Dendritic cell treated with granulocyte-macrophage colony-stimulating factor and Interleukin-4, amounts not matched to agents 40 ng/mL and 50 ng/mL, for 4 days (primary cell): Measurements from ENCODE around the gene ZNF324B.
"Not testable (repeated sequence)": the region's sequence is repeated elsewhere in the genome, so short reads cannot be mapped to it uniquely, and the experiment has no call there.

Source experiments
- H3K27ac Mint-ChIP-seq: one replicate; pipeline ENCODE4 v1.8.0; 2022; ENCODE audit warnings: mild to moderate bottlenecking, mixed read lengths
- H3K27me3 Mint-ChIP-seq: one replicate; pipeline ENCODE4 v1.8.0; 2022; ENCODE audit warnings: mild to moderate bottlenecking, mixed read lengths
- H3K36me3 Mint-ChIP-seq: one replicate; pipeline ENCODE4 v1.8.0; 2022; ENCODE audit warnings: low read depth, mixed read lengths
- H3K4me1 Mint-ChIP-seq: one replicate; pipeline ENCODE4 v1.8.0; 2022; ENCODE audit warnings: low read depth, mixed read lengths
- H3K4me3 Mint-ChIP-seq: one replicate; pipeline ENCODE4 v1.8.0; 2022; ENCODE audit warnings: mild to moderate bottlenecking, moderate library complexity, mixed read lengths
- H3K9me3 Mint-ChIP-seq: one replicate; pipeline ENCODE4 v1.8.0; 2022; ENCODE audit warnings: mixed read lengths
- intact Hi-C: fragments of 100-400 bp; cut with micrococcal nuclease; formaldehyde crosslinking; loops from one replicate; pipeline ENCODE4 v1.15.0; 2022

Gene ZNF324B

DNA sequence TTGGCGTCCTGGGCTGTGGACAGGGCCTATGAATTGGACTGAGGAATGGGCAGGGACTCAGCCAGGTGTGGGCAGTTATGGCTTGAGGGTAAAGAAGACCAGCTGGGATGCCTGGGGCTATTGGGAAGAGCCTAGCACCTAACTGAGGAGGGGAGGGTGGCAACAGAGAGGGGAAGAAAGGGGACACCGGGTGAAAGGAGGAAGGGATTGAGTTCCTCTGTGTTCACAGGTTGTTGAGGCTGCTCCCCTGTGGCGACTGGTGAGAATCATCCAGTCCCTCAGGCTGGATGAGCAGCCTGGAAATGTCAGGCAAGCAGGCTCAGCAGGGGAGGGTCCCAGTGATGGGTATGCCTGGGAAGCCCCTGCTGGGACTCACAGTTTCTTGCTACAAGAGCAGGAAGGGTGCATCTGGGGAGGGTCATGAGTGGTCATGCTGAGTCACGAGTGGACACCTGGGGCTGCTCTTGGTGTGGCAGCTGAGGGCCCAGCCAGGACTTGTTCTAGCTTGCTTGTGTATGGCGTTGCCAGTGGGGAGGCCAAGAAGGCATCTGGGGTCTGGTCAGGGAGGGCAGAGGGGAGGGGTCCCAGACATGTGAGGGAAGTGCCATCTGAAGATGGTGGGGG, 16.9 kb downstream of the ZNF324B start:
- peaks cover 26% of the 10 kb centered on the region for H3K4me1 Mint-ChIP-seq
- H3K9me3 Mint-ChIP-seq = no peaks in the 10 kb centered on the region
- H3K27me3 Mint-ChIP-seq = no peaks in the 10 kb centered on the region
- H3K4me3 Mint-ChIP-seq = peak overlapping the region; percentile 76
- intact Hi-C loops = no loop called here
- H3K27ac Mint-ChIP-seq = no peak overlapping the region
- H3K36me3 Mint-ChIP-seq = peaks cover 44% of the 10 kb centered on the region

DNA sequence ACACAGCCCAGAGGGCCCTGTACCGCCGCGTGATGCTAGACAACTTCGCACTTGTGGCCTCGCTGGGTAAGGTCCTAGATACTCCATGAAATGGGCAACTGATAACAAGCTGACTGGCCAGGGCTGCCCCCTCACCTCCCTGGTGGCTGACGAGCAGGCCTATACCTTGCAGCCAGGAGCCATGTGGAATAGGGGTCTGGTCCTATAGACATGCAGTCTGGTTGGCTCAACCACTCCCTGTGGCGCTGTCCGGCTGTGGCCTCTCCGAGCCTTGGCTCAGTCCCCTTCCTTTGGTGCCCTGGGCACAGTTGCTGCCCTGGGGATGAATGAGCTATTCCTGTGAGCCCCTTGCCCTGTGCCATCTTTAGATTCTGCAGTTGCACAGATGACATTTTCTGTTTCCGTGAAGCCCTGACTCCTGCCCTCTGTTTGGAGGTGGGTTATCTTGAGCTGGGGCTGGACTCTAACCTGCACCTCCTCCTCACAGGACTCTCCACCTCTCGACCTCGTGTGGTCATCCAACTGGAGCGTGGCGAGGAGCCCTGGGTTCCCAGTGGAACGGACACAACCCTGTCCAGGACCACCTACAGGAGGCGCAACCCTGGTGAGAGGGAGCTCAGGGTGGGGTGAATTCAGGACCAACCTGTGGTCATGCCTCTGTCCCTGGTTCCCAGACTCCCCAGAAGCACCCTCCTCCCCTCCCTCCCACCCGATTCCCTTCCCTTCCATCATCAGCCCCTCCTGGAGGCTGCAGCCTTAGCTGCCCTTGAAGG, 18.0 kb downstream of the ZNF324B start:
- peaks cover 52% of the 10 kb centered on the region for H3K36me3 Mint-ChIP-seq

GRCh38 chr19:58470837-58471543, 19.6 kb downstream of the ZNF324B start:
- peaks cover 57% of the 10 kb centered on the region for H3K36me3 Mint-ChIP-seq
- H3K4me3 Mint-ChIP-seq, H3K27ac Mint-ChIP-seq, H3K9me3 Mint-ChIP-seq, H3K27me3 Mint-ChIP-seq, intact Hi-C loops: not testable (repeated sequence)
- peaks cover 41% of the 10 kb centered on the region for H3K4me1 Mint-ChIP-seq

More for the DNA sequence above, 18.0 kb downstream of the ZNF324B start:
- H3K4me3 Mint-ChIP-seq = no peak overlapping the region
- H3K27ac Mint-ChIP-seq = no peak overlapping the region
- no peaks in the 10 kb centered on the region for H3K9me3 Mint-ChIP-seq
- H3K4me1 Mint-ChIP-seq = peaks cover 29% of the 10 kb centered on the region
- no peaks in the 10 kb centered on the region for H3K27me3 Mint-ChIP-seq
- intact Hi-C loops = no loop called here

GRCh38 chr19:58471736-58472135, 20.3 kb downstream of the ZNF324B start:
- intact Hi-C loops = no loop called here
- no peak overlapping the region for H3K4me3 Mint-ChIP-seq
- H3K27me3 Mint-ChIP-seq = no peaks in the 10 kb centered on the region
- no peak overlapping the region for H3K27ac Mint-ChIP-seq
- peaks cover 58% of the 10 kb centered on the region for H3K36me3 Mint-ChIP-seq
- H3K4me1 Mint-ChIP-seq = peaks cover 39% of the 10 kb centered on the region
- no peaks in the 10 kb centered on the region for H3K9me3 Mint-ChIP-seq

- intact Hi-C loops = no loop called here
- H3K27ac Mint-ChIP-seq = no peak overlapping the region
- no peaks in the 10 kb centered on the region for H3K27me3 Mint-ChIP-seq
- H3K9me3 Mint-ChIP-seq = no peaks in the 10 kb centered on the region
- no peak overlapping the region for H3K4me3 Mint-ChIP-seq
- H3K4me1 Mint-ChIP-seq = peaks cover 33% of the 10 kb centered on the region
- peaks cover 70% of the 10 kb centered on the region for H3K36me3 Mint-ChIP-seq
These were observed 22.4 kb downstream of the ZNF324B start for GRCh38 chr19:58473775-58474174.

- Mint-ChIP-seq H3K36me3 (peaks cover 72% of the 10 kb centered on the region), H3K27me3 (no peaks in the 10 kb centered on the region), H3K27ac (no peak overlapping the region)
These were observed 23.0 kb downstream of the ZNF324B start for GRCh38 chr19:58474291-58474996.

DNA sequence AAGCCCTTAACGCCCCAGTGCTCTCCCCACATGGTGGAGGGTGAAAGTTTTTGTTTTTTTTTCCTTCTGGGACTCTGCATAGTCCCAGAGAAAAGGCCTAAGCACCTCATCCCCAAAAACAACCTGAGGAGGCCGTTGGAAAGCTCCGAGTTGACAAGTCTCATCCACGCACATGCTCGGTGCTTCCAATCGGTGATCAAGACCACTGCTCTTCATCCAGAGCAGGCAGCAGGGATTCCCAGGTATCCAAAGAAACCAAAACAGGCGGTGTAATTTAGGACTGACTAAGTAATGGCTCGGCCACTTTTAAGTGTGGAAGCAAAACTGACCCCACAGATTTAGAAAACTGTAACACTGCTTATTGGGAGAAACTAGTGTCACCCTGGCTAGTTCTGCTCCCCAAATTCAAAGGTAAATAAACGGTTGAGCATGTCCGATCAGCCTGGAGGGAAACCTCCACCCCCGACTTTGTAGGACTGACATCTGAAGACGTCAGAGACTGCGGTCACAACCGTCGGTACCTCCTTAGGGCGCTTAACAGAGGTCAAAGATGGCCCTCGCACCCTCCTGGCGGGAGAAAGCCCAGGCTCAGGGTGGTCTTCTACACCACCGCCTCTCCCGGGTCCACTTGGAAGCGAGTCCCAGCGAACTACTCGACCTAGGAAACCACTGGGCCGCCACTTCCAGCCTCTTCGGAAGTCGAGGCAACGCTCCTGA, 23.7 kb downstream of the ZNF324B start:
- H3K4me3 Mint-ChIP-seq = peak overlapping the region; percentile 92
- intact Hi-C loops = loop anchor here (5.0 kb wide), 1 partner anchor 148 kb away; the partner anchor contains the start of gene ZSCAN22
- no peaks in the 10 kb centered on the region for H3K27me3 Mint-ChIP-seq
- peaks cover 26% of the 10 kb centered on the region for H3K4me1 Mint-ChIP-seq
- H3K27ac Mint-ChIP-seq = peak overlapping the region; percentile 97
- peaks cover 72% of the 10 kb centered on the region for H3K36me3 Mint-ChIP-seq
- no peaks in the 10 kb centered on the region for H3K9me3 Mint-ChIP-seq

More at GRCh38 chr19:58474291-58474996, 23.0 kb downstream of the ZNF324B start:
- no peaks in the 10 kb centered on the region for H3K9me3 Mint-ChIP-seq
- intact Hi-C loops = no loop called here
- H3K4me1 Mint-ChIP-seq = peaks cover 26% of the 10 kb centered on the region
- no peak overlapping the region for H3K4me3 Mint-ChIP-seq

DNA sequence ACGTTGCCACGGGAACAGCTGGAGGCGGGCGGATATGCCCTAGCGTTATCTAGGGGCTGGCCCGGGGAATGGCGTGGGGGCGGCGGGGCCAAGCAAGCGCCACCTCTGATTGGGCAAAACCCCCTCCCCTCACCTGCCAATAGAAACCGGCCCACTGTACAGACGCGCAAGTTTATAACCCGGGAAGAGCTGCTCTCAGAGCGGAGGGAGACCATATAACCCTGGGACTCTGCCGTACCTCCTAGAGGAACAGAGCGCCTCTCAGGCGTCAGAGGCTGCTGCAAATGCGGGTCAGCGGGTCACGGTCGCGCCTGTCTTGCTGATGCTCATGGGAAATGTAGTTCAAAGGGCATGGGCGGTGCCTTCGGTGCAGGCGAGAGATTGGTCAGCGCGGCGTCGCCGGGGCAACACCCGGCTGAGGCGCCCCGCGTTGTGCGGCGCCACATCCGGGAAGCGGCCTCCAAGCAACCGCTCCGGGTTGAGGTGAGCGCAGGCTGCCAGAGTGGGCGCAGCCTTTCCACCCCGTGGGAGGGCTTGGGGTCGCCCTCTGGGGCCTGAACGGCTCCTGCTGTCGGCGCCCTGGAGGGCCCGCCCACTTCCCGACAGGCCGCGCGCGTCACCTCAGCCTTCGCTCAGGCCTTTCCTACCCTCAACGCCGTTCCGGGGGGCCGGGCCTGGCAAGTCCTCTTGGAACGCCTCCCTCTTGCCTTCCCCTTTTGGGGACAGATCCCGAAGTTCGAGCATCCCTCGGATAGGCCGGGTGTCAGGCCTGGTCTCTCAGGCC, 24.5 kb downstream of the ZNF324B start, which contains the start of gene ZNF446:
ZNF446 (plus strand) TSS at position 639 of the 784 bp plus-strand sequence. CDS start 867 bp downstream, outside the sequence.
- no peaks in the 10 kb centered on the region for H3K27me3 Mint-ChIP-seq
- intact Hi-C loops = loop anchor here (1.0 to 5.0 kb wide), 2 partner anchors 9 to 149 kb away; partner anchors contain the start of genes ZNF324 and ZSCAN22
- no peaks in the 10 kb centered on the region for H3K9me3 Mint-ChIP-seq
- H3K4me1 Mint-ChIP-seq = peaks cover 26% of the 10 kb centered on the region
- peak within 1 kb of the TSS; percentile 92 for H3K4me3 Mint-ChIP-seq
- H3K36me3 Mint-ChIP-seq = peaks cover 72% of the 10 kb centered on the region
- peak within 1 kb of the TSS; percentile 97 for H3K27ac Mint-ChIP-seq

GRCh38 chr19:58476498-58477015, 25.1 kb downstream of the ZNF324B start:
- peak overlapping the region; percentile 97 for H3K27ac Mint-ChIP-seq
- H3K27me3 Mint-ChIP-seq = no peaks in the 10 kb centered on the region
- no peaks in the 10 kb centered on the region for H3K9me3 Mint-ChIP-seq
- intact Hi-C loops = loop anchor here (1.0 to 5.0 kb wide), 2 partner anchors 9 to 149 kb away; partner anchors contain the start of genes ZNF324 and ZSCAN22
- H3K4me3 Mint-ChIP-seq = peak overlapping the region; percentile 92
- peaks cover 70% of the 10 kb centered on the region for H3K36me3 Mint-ChIP-seq
- peaks cover 26% of the 10 kb centered on the region for H3K4me1 Mint-ChIP-seq

GRCh38 chr19:58477130-58477529, 25.7 kb downstream of the ZNF324B start:
- Mint-ChIP-seq H3K27me3 (no peaks in the 10 kb centered on the region), H3K4me3 (peak overlapping the region; percentile 92)
- intact Hi-C loops = loop anchor here (5.0 kb wide), 1 partner anchor 150 kb away; the partner anchor contains the start of gene ZSCAN22

GRCh38 chr19:58477871-58478270, 26.4 kb downstream of the ZNF324B start:
- Mint-ChIP-seq H3K9me3 (no peaks in the 10 kb centered on the region), H3K27ac (peak overlapping the region; percentile 35)
- intact Hi-C loops = loop anchor here (5.0 kb wide), 1 partner anchor 151 kb away; the partner anchor contains the start of gene ZSCAN22

More at GRCh38 chr19:58477130-58477529, 25.7 kb downstream of the ZNF324B start:
- peaks cover 26% of the 10 kb centered on the region for H3K4me1 Mint-ChIP-seq
- no peaks in the 10 kb centered on the region for H3K9me3 Mint-ChIP-seq
- H3K27ac Mint-ChIP-seq = peak overlapping the region; percentile 97
- peaks cover 65% of the 10 kb centered on the region for H3K36me3 Mint-ChIP-seq

GRCh38 chr19:58479303-58479702, 27.9 kb downstream of the ZNF324B start:
- Mint-ChIP-seq H3K27me3 (no peaks in the 10 kb centered on the region), H3K4me3 (no peak overlapping the region), H3K9me3 (no peaks in the 10 kb centered on the region), H3K27ac (no peak overlapping the region), H3K4me1 (peaks cover 25% of the 10 kb centered on the region), H3K36me3 (peaks cover 45% of the 10 kb centered on the region)
- intact Hi-C loops = loop anchor here (5.0 kb wide), 1 partner anchor 152 kb away; the partner anchor contains the start of gene ZSCAN22

More at GRCh38 chr19:58477871-58478270, 26.4 kb downstream of the ZNF324B start:
- H3K36me3 Mint-ChIP-seq = peaks cover 57% of the 10 kb centered on the region
- peaks cover 26% of the 10 kb centered on the region for H3K4me1 Mint-ChIP-seq
- no peaks in the 10 kb centered on the region for H3K27me3 Mint-ChIP-seq
- H3K4me3 Mint-ChIP-seq = no peak overlapping the region
